NCI-H1694 (cell line): ENCODE measurements around the gene TMEM187.

Experiments used
- DNase-seq: peaks from one replicate; lab custom pipeline; 2025; lab: John Stamatoyannopoulos, UW

Gene TMEM187

GRCh38 chrX:153972368-153973126 lies at the start of gene TMEM187:
Gene TMEM187 (plus strand): TSS chrX:153972754. CDS start chrX:153982063, 9,309 bp downstream.
- peak; percentile 86 for DNase-seq

- peak; percentile 30 for DNase-seq
Observed at GRCh38 chrX:153922932-153923857, 49.4 kb upstream of the TMEM187 start.

- peak; percentile 57 for DNase-seq
Observed at GRCh38 chrX:153924149-153924861, 48.2 kb upstream of the TMEM187 start.

- DNase-seq: no peak
Observed at GRCh38 chrX:153925387-153925738, 47.2 kb upstream of the TMEM187 start.

GRCh38 chrX:153925739-153926551 lies 46.6 kb upstream of the TMEM187 start, which contains the start of gene ARHGAP4:
Gene ARHGAP4 (minus strand): TSS chrX:153926264. CDS start chrX:153926202, 62 bp downstream.
- no peak for DNase-seq

GRCh38 chrX:153926552-153926857 lies 46.0 kb upstream of the TMEM187 start:
- DNase-seq: no peak

- DNase-seq: peak; percentile 73
Observed at GRCh38 chrX:153926858-153927671, 45.5 kb upstream of the TMEM187 start.

GRCh38 chrX:153927672-153927921 lies 45.0 kb upstream of the TMEM187 start:
- DNase-seq: no peak

- DNase-seq: peak; percentile 95
Observed at GRCh38 chrX:153927922-153928760, 44.4 kb upstream of the TMEM187 start.

- DNase-seq: no peak
Observed at GRCh38 chrX:153928846-153929245, 43.7 kb upstream of the TMEM187 start.

GRCh38 chrX:153929576-153929975 lies 43.0 kb upstream of the TMEM187 start:
- DNase-seq: no peak

- DNase-seq: no peak
Observed at GRCh38 chrX:153930011-153930910, 42.3 kb upstream of the TMEM187 start.

- no peak for DNase-seq
Observed at GRCh38 chrX:153931151-153931550, 41.4 kb upstream of the TMEM187 start.

- DNase-seq: no peak
Observed at GRCh38 chrX:153931748-153932147, 40.8 kb upstream of the TMEM187 start.

GRCh38 chrX:153932220-153932915 lies 40.2 kb upstream of the TMEM187 start:
- DNase-seq: no peak

GRCh38 chrX:153933748-153934147 lies 38.8 kb upstream of the TMEM187 start:
- no peak for DNase-seq

GRCh38 chrX:153934148-153934761 lies 38.3 kb upstream of the TMEM187 start:
- no peak for DNase-seq

- DNase-seq: no peak
Observed at GRCh38 chrX:153934762-153935325, 37.7 kb upstream of the TMEM187 start, which contains the start of gene NAA10. Gene NAA10 (minus strand): TSS chrX:153935037. CDS start chrX:153934904, 133 bp downstream.
